BJ (cell line): Measurements from ENCODE around the gene SSX4. TPM values are rescaled to one million over a fixed set of nuclear protein-coding genes. Genes with fewer than 3 reads are reported as not detected.
"Not testable (repeated sequence)": the region's sequence is repeated elsewhere in the genome, so short reads cannot be mapped to it uniquely, and the experiment has no call there.

Source experiments
- CTCF ChIA-PET: fragments of 350-600 bp; formaldehyde crosslinking; extraction: SDS; loops from one replicate; lab custom pipeline; 2021; ENCODE audit warnings: antibody characterized with exemption, inconsistent platforms; lab: Yijun Ruan, JAX
- POLR2A ChIA-PET: fragments of 300-600 bp; sonication (Branson Sonifier 250); formaldehyde crosslinking; extraction: SDS; loops from one replicate; lab custom pipeline; 2021; ENCODE audit warnings: antibody characterized with exemption; lab: Charles Lee
- DNase-seq: peaks from one replicate; pipeline ENCODE4 v3.0.0-alpha.2; 2011; ENCODE audit warnings: low read depth
- H3K27me3 ChIP-seq: 2 replicates; pipeline ENCODE4 v1.6.0; 2011; ENCODE audit warnings: low read length; ENCODE audit not compliant: control insufficient read depth, insufficient read depth
- H3K36me3 ChIP-seq: 2 replicates; pipeline ENCODE4 v1.5.1; 2011; ENCODE audit warnings: low read length; ENCODE audit not compliant: control insufficient read depth, insufficient read depth
- H3K4me3 ChIP-seq: 2 replicates; pipeline ENCODE4 v1.5.1; 2011; ENCODE audit warnings: low read depth, mild to moderate bottlenecking, control low read depth, low read length
- polyA minus RNA-seq: library from RNA; depleted of rRNA, polyadenylated mRNA; stranded (reverse); fragments of >200 nt; gene quantifications from 2 replicates; pipeline ENCODE4 v1.2.3, GENCODE V29; 2011; rRNA and poly(A)+ RNA removed
- polyA plus RNA-seq: library from polyadenylated mRNA; depleted of rRNA; stranded (reverse); fragments of >200 nt; gene quantifications from 2 replicates; pipeline ENCODE4 v1.2.3, GENCODE V29; 2011; rRNA removed
- TF ChIP-seq, protein P1 (sequence below): IDR thresholded peaks from 2 replicates; pipeline ENCODE4 v1.5.1; 2011; ENCODE audit warnings: low read depth, mild to moderate bottlenecking, control low read depth, inconsistent platforms, low read length, moderate library complexity; ENCODE audit not compliant: insufficient read depth

Gene SSX4, protein sequence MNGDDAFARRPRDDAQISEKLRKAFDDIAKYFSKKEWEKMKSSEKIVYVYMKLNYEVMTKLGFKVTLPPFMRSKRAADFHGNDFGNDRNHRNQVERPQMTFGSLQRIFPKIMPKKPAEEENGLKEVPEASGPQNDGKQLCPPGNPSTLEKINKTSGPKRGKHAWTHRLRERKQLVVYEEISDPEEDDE
- polyA plus RNA-seq (not detected in 2 replicates), polyA minus RNA-seq (not detected in 2 replicates)

DNA sequence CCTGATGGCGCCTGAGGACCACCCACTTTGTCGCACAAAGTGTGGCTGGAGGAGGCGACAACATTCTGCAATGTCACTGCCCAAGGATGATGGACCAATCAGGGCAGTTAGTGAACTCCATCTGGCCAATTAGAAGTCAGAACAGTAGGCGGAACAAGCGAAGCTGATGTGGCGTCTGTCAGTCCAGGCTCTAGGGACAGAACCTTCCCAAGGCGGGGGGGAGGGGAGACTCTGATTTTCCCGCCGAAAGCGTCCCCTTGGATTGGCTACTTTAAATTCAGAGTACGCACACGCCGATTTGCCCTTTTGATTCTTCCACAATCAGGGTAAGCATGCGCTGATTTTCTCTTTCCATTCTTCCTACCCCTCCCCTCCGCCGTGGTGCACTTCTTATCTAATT is at the start of gene SSX4:
Gene SSX4, plus strand, starts transcription at position 301 of the 400 bp plus-strand sequence. CDS start 515 bp downstream, outside the sequence.
- POLR2A ChIA-PET, H3K36me3 ChIP-seq: not testable (repeated sequence)

DNA sequence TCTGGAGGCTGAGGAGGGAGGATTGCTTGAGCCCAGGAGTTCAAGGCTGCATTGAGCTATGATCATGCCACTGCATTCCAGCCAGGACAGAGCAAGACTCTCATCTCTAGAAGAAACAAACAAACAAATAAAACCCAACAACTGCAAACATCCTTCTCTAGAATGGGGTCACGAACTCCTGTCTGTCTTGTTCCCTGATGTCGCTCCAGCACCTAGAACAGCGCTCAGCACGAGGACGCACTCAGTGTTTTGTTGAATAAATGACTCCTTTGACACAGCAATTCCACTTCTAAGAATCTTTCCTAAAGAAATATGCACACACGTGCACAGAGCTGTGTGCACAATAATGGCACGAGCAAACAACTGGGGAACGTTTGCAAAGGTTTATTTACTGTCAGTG is 37.3 kb upstream of the SSX4 start:
- POLR2A ChIA-PET, CTCF ChIA-PET: not testable (repeated sequence)

More for the DNA sequence above, at the start of gene SSX4:
- CTCF ChIA-PET, H3K4me3 ChIP-seq, DNase-seq, H3K27me3 ChIP-seq: not testable (repeated sequence)

DNA sequence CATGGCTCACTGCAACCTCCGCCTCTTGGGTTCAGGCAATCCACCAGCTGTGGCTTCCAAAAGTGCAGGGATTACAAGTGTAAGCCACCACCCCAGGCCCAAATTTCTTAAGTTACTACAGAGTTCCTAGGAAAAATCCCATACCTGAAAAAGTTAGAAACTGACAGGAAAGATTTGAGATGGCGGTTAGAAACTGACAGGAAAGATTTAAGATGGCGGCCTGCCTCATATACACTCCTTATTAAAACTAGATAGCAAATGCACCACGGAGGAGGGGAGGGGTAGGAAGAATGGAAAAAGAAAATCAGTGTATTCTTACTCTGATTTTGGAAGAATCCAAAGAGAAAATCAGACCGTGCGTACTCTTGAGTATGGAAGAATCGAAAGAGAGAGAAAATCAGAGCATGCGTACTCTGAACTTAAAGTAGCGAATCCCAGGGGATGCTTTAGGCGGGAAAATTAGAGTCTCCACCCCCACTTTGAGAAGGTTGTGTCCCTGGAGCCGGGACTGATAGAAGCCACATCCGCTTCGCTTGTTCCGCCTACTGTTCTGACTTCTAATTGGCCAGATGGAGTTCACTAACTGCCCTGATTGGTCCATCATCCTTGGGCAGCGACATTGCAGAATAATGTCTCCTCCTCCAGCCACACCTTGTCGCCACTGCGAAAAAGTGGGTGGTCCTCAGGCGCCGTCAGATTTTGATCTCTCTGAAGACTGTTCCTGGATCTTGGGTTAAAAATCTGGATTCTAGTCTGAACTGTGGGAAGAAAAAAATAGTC is 26.8 kb upstream of the SSX4 start, which contains the start of gene SSX3:
Gene SSX3, minus strand, starts transcription at position 389 of the 780 bp plus-strand sequence. CDS start 1,454 bp downstream, outside the sequence.
- H3K36me3 ChIP-seq, H3K27me3 ChIP-seq, POLR2A ChIA-PET, DNase-seq, H3K4me3 ChIP-seq, CTCF ChIA-PET: not testable (repeated sequence)

More for the DNA sequence above, 37.3 kb upstream of the SSX4 start:
- H3K27me3 ChIP-seq, DNase-seq, H3K36me3 ChIP-seq, H3K4me3 ChIP-seq: not testable (repeated sequence)

DNA sequence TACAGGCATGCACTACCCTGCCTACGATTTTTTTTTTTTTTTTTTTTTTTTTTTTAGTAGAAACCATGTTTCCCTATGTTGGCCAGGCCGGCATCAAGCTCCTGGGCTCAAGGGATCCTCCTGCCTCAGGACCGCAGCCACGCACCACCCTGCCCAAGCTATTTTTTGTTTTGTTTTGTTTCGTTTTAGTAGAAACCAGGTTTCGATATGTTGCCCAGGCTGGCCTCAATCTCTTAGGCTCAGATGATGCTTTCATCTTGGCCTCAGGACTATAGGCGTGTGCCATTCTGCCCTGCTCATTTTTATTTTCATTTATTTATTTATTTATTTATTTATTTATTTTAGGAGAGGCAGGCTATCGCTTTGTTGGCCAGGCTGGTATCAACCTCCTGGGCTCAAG is 25.7 kb upstream of the SSX4 start:
- Histone ChIP-seq H3K27me3 (no peaks in the 10 kb centered on the region), H3K36me3 (no peaks in the 10 kb centered on the region), H3K4me3 (no peak overlapping the region)
- ChIA-PET POLR2A (no interaction called here), CTCF (no interaction called here)
- DNase-seq: no peak
- TF ChIP-seq, protein P1, sequence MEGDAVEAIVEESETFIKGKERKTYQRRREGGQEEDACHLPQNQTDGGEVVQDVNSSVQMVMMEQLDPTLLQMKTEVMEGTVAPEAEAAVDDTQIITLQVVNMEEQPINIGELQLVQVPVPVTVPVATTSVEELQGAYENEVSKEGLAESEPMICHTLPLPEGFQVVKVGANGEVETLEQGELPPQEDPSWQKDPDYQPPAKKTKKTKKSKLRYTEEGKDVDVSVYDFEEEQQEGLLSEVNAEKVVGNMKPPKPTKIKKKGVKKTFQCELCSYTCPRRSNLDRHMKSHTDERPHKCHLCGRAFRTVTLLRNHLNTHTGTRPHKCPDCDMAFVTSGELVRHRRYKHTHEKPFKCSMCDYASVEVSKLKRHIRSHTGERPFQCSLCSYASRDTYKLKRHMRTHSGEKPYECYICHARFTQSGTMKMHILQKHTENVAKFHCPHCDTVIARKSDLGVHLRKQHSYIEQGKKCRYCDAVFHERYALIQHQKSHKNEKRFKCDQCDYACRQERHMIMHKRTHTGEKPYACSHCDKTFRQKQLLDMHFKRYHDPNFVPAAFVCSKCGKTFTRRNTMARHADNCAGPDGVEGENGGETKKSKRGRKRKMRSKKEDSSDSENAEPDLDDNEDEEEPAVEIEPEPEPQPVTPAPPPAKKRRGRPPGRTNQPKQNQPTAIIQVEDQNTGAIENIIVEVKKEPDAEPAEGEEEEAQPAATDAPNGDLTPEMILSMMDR: no peak

DNA sequence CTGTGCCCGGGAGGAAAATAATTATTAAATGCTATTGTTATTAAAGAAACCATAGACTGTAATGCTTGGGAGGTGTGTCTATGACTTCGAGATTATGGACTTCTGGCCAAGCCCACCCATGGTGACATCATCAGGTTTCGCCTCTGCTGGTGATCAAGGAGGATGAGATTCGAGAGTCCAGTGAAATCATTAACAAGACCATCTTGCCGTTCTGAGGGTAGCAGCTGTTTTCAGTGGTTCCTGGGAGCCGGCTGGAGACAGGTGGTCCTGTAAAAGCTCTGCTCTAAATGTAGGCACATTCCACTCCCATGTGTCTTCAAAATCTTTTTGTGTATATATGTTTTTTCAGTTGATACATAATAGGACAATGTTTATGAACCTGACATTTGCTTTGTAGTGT is 24.1 kb upstream of the SSX4 start:
- H3K36me3 ChIP-seq, DNase-seq, POLR2A ChIA-PET, H3K27me3 ChIP-seq, H3K4me3 ChIP-seq, CTCF ChIA-PET: not testable (repeated sequence)

DNA sequence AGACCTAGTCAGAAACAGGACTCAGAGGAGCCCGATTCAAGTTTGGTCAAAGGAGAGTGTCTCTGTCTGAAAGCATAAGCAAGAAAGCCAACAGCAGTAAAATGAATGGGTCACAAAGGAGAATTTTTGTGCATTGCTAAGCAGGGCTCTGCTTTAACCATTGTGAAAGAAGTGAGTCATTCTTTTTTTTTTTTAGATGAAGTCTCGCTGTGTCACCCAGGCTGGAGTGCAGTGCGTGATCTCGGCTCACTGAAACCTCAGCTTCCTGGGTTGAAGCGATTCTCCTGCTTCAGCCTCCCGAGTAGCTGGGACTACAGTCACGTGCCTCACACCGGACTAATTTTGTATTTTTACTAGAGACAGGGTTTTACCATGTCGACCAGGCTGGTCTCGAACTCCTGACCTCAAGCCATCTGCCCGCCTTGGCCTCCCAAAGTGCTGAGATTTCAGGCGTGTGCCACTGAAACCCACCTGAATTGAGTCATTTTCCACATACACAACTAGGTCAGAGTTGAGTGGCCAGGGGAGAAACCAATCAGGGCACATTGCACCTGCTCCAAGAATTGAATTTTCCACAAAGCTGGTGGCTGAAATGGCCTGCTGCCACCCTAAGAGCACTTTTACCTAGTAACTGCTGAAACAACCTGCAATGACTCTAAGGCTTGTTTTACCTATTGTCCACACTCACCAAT is 15.5 kb upstream of the SSX4 start:
- POLR2A ChIA-PET, H3K4me3 ChIP-seq, H3K36me3 ChIP-seq, DNase-seq, H3K27me3 ChIP-seq, CTCF ChIA-PET: not testable (repeated sequence)

DNA sequence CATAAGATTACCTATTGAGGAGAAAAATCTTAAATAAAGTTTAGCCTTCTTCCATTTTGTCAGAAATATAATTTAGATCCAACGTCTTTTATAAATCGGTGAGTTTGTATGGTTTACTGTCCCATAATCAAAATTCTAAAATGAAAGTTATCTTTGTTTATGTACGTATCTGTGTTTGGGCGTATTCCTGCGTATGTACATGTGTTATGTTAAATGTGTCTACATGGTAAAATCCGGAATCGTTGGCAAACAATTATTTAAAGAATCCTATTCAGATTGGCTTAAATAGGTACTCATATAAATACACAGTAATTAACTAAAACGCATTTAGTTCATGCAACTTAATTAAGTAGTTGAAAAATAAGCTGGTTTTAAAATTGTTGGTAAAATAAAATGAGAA is 12.9 kb upstream of the SSX4 start:
- H3K4me3 ChIP-seq, H3K36me3 ChIP-seq, CTCF ChIA-PET, POLR2A ChIA-PET, DNase-seq, H3K27me3 ChIP-seq: not testable (repeated sequence)

DNA sequence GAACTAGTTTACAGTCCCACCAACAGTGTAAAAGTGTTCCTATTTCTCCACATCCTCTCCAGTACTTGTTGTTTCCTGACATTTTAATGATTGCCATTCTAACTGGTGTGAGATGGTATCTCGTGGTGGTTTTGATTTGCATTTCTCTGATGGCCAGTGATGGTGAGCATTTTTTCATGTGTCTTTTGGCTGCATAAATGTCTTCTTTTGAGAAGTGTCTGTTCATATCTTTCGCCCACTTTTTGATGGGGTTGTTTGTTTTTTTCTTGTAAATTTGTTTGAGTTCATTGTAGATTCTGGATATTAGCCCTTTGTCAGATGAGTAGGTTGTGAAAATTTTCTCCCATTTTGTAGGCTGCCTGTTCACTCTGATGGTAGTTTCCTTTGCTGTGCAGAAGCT is 13.6 kb downstream of the SSX4 start:
- CTCF ChIA-PET, DNase-seq, H3K36me3 ChIP-seq, H3K27me3 ChIP-seq, POLR2A ChIA-PET, H3K4me3 ChIP-seq: not testable (repeated sequence)

DNA sequence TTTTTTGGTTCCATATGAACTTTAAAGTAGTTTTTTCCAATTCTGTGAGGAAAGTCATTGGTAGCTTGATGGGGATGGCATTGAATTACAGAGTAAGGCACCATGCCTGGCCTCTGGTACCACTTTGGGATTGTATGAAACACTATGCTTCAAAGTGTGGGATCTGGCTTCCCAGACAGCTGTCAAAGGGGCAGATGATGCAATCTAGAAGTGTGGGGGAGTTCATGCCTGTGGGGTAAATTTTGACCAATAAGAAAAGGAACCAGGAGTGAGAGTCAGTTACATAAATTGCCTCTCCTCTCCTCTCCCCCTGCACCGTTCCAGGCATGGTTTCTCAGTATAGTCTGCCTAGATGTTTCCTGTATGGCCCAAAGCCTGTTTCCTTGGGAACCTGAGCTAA is 14.5 kb downstream of the SSX4 start:
- H3K36me3 ChIP-seq, POLR2A ChIA-PET, DNase-seq, H3K27me3 ChIP-seq, H3K4me3 ChIP-seq, CTCF ChIA-PET: not testable (repeated sequence)

DNA sequence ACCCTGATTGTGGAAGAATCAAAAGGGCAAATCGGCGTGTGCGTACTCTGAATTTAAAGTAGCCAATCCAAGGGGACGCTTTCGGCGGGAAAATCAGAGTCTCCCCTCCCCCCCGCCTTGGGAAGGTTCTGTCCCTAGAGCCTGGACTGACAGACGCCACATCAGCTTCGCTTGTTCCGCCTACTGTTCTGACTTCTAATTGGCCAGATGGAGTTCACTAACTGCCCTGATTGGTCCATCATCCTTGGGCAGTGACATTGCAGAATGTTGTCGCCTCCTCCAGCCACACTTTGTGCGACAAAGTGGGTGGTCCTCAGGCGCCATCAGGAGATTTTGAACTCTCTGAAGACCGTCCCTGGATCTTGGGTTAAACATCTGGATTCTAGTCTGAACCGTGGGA is 28.5 kb downstream of the SSX4 start, which contains the start of gene SSX4B:
Gene SSX4B, minus strand, starts transcription at position 101 of the 400 bp plus-strand sequence. CDS start 588 bp downstream, outside the sequence.
- DNase-seq, H3K27me3 ChIP-seq, POLR2A ChIA-PET, H3K4me3 ChIP-seq, CTCF ChIA-PET, H3K36me3 ChIP-seq: not testable (repeated sequence)

DNA sequence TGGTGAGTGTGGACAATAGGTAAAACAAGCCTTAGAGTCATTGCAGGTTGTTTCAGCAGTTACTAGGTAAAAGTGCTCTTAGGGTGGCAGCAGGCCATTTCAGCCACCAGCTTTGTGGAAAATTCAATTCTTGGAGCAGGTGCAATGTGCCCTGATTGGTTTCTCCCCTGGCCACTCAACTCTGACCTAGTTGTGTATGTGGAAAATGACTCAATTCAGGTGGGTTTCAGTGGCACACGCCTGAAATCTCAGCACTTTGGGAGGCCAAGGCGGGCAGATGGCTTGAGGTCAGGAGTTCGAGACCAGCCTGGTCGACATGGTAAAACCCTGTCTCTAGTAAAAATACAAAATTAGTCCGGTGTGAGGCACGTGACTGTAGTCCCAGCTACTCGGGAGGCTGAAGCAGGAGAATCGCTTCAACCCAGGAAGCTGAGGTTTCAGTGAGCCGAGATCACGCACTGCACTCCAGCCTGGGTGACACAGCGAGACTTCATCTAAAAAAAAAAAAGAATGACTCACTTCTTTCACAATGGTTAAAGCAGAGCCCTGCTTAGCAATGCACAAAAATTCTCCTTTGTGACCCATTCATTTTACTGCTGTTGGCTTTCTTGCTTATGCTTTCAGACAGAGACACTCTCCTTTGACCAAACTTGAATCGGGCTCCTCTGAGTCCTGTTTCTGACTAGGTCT is 43.8 kb downstream of the SSX4 start:
- H3K4me3 ChIP-seq, POLR2A ChIA-PET, H3K27me3 ChIP-seq, H3K36me3 ChIP-seq, CTCF ChIA-PET, DNase-seq: not testable (repeated sequence)
